IPS-20b (cell line): Measurements from ENCODE around the gene CCL14.

Experiments used
- H3K27ac ChIP-seq: one replicate; pipeline ENCODE4 v1.5.1; 2013; ENCODE audit warnings: low read length
- H3K27me3 ChIP-seq: 2 replicates; pipeline ENCODE4 v1.6.1; 2013; ENCODE audit warnings: mild to moderate bottlenecking, low read length, inconsistent platforms; ENCODE audit not compliant: insufficient read depth
- H3K36me3 ChIP-seq: 2 replicates; pipeline ENCODE4 v1.6.1; 2013; ENCODE audit warnings: low read depth, mild to moderate bottlenecking, inconsistent platforms, low read length, moderate library complexity; ENCODE audit not compliant: insufficient read depth
- H3K4me1 ChIP-seq: 2 replicates; pipeline ENCODE4 v1.6.1; 2013; ENCODE audit warnings: mild to moderate bottlenecking, control low read depth, inconsistent platforms, low read length, moderate library complexity; ENCODE audit not compliant: insufficient read depth
- H3K4me3 ChIP-seq: 2 replicates; pipeline ENCODE4 v1.5.1; 2013; ENCODE audit warnings: mild to moderate bottlenecking, low read length, inconsistent platforms
- H3K9ac ChIP-seq: 2 replicates; pipeline ENCODE4 v1.6.1; 2013; ENCODE audit warnings: low read depth, mild to moderate bottlenecking, inconsistent platforms, low read length, moderate library complexity
- H3K9me3 ChIP-seq: 2 replicates; pipeline ENCODE4 v1.6.1; 2013; ENCODE audit warnings: mild to moderate bottlenecking, low read depth, low read length, inconsistent platforms; ENCODE audit not compliant: insufficient read depth

The CCL14 gene

DNA sequence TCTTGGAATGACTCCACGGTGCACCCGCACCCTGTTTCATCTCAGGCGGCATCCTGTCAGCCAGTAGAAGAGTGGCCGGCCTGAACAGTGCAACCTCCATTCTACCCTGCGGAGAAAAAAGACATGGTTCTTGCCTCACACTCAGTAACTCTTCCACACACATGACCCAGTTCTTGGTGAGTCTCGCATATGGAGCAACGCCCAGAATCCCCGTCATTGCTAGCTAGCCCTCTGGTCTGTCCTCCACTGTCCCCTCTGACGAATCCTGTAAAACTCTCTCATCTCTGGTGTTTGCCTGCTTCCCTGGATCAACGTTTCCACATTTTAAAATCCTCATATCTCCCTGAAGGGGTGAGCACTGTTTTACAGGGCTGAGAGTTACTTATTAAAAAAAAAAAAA, 51.8 kb downstream of the CCL14 start:
- Histone ChIP-seq H3K9me3 (no peaks in the 10 kb centered on the region), H3K27me3 (peaks cover 6% of the 10 kb centered on the region; the same call in 1 of the 2 replicates), H3K4me1 (peaks cover 11% of the 10 kb centered on the region; the same call in 1 of the 2 replicates), H3K36me3 (no peaks in the 10 kb centered on the region), H3K27ac (no peak overlapping the region), H3K4me3 (no peak overlapping the region), H3K9ac (no peak overlapping the region)
